ENCODE measurements around the gene COL12A1. TPM values are rescaled to one million over a fixed set of nuclear protein-coding genes. Genes with fewer than 3 reads are reported as not detected.

The COL12A1 gene
- total and polyA plus RNA-seq, 2 of the 13 experiments (the other 11 are each of a cell fraction or from before 2014, with no cell fraction given): 0.02 TPM; not detected in 1

DNA sequence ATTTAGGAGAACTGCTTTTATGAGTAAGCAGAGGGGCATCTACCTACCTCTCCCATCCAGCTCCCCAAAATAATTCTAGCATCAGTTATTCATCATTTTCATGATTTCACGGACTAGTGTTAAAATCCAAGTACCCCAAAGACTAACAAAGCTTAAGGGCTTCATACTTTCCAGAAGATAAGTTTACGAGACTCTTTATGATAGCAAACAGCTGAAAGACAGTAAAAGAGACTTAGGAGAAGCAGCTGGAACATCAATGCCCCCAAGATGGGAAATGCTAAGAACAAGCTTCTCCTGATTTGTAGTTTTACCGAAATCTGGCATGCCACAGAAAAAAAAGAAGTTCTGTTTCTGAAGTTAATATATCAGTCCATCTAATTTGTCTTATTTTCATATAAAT is 70.0 kb downstream of the COL12A1 start (continued):
- TF ChIP-seq MAFK (conservative IDR thresholded peaks at IDR 0.05 in 1 of 2, IDR thresholded peaks at IDR 0.05 in 1 of 2; ENCODE audit: low read length in 2 of 2) (no peak), PRPF4 (IDR thresholded peaks at IDR 0.05; ENCODE audit: low read depth, low read length, poor library complexity, severe bottlenecking) (no peak), MTA3 (CRISPR knock-in tag; IDR thresholded peaks at IDR 0.05) (no peak), STAG1 (CRISPR knock-in tag; IDR thresholded peaks at IDR 0.05) (no peak)
- TF ChIP-seq, protein P1, sequence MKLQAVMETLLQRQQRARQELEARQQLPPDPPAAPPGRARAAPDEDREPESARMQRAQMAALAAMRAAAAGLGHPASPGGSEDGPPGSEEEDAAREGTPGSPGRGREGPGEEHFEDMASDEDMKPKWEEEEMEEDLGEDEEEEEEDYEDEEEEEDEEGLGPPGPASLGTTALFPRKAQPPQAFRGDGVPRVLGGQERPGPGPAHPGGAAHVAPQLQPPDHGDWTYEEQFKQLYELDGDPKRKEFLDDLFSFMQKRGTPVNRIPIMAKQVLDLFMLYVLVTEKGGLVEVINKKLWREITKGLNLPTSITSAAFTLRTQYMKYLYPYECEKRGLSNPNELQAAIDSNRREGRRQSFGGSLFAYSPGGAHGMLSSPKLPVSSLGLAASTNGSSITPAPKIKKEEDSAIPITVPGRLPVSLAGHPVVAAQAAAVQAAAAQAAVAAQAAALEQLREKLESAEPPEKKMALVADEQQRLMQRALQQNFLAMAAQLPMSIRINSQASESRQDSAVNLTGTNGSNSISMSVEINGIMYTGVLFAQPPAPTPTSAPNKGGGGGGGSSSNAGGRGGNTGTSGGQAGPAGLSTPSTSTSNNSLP (IDR thresholded peaks at IDR 0.05; ENCODE audit: low read depth, low read length): no peak

DNA sequence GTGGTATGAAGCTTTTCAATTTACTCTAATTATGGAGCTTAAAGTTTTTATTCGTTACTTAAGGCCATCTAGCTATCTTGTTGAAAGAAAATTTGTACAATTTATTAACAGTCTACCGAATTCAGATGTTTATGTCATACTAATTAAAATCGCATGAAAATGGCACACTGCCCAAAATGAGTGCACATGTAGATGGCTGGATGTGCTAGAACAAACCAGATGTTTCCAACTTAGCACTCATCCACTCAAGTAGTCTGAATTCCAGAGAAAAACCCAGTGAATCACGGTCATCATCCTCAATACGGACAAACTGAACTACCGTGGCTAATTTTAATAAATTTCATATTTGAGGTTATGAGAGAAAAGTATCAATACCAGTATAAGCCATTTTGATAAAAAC is 70.4 kb downstream of the COL12A1 start:
- CTCF ChIA-PET (ENCODE audit: low intra/inter-chr PET ratio, low total read pairs): no interaction called here
- under 1% methylated on average over 6 of the region's 6 CpGs for WGBS (ENCODE audit: low lambda C conversion rate)
- Histone ChIP-seq H2AFZ (ENCODE audit: low read length) (no peak overlapping the region), H3K36me3 (replicated peaks in 1 of 2; ENCODE audit: control insufficient read depth in 1 of 2, insufficient read depth in 2 of 2, low read length in 2 of 2) (no peaks in the 10 kb centered on the region), H3K4me1 (ENCODE audit: insufficient read depth, low read length) (no peaks in the 10 kb centered on the region), H3K79me2 (ENCODE audit: insufficient read depth, low read length) (no peaks in the 10 kb centered on the region), H3K27me3 (ENCODE audit: control insufficient read depth in 1 of 2, insufficient read depth in 2 of 2, low read length in 2 of 2) (no peaks in the 10 kb centered on the region), H3K27ac (ENCODE audit: extremely low read length, insufficient read depth, low read length) (no peak overlapping the region), H4K20me1 (ENCODE audit: insufficient read depth, low read length) (no peaks in the 10 kb centered on the region), H3K9me3 (ENCODE audit: low read length) (no peaks in the 10 kb centered on the region), H3K4me3 (replicated peaks in 1 of 3; ENCODE audit: insufficient read depth in 1 of 3, low read depth in 2 of 3, low read length in 3 of 3) (no peak overlapping the region), H3K4me2 (ENCODE audit: low read depth, low read length) (no peak overlapping the region), H3K9ac (ENCODE audit: insufficient read depth, low read depth, low read length) (no peak overlapping the region)
- intact Hi-C loops (cut with micrococcal nuclease; ENCODE audit: unreplicated experiment) (no loop called here), in situ Hi-C loops (cut with HindIII; ENCODE audit: extremely low pct_ligation_motif_present, low pct_unique_long_range_greater_than_20kb) (no loop called here)
- TF ChIP-seq ZNF12 (CRISPR knock-in tag; IDR thresholded peaks at IDR 0.05) (no peak), HES4 (CRISPR knock-in tag; IDR thresholded peaks at IDR 0.05; ENCODE audit: borderline replicate concordance) (no peak), MTA3 (CRISPR knock-in tag; IDR thresholded peaks at IDR 0.05) (no peak), FOXK1 (CRISPR knock-in tag; IDR thresholded peaks at IDR 0.05; ENCODE audit: borderline replicate concordance, low read depth) (no peak), TSC22D2 (CRISPR knock-in tag; IDR thresholded peaks at IDR 0.05; ENCODE audit: borderline replicate concordance) (no peak), ZFP82 (CRISPR knock-in tag; IDR thresholded peaks at IDR 0.05; ENCODE audit: borderline replicate concordance) (no peak), WIZ (CRISPR knock-in tag; IDR thresholded peaks at IDR 0.05) (no peak), ZNF720 (CRISPR knock-in tag; IDR thresholded peaks at IDR 0.05) (no peak), MTF1 (CRISPR knock-in tag; IDR thresholded peaks at IDR 0.05) (no peak), ZNF7 (CRISPR knock-in tag; IDR thresholded peaks at IDR 0.05) (no peak), POLR2AphosphoS2 (IDR thresholded peaks at IDR 0.05; ENCODE audit: low read depth, low read length) (no peak), ZNF879 (CRISPR knock-in tag; IDR thresholded peaks at IDR 0.05) (no peak), TBP (CRISPR knock-in tag; IDR thresholded peaks at IDR 0.05) (no peak)
- TF ChIP-seq, protein P2, sequence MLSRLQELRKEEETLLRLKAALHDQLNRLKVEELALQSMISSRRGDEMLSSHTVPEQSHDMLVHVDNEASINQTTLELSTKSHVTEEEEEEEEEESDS (CRISPR knock-in tag; IDR thresholded peaks at IDR 0.05; ENCODE audit: borderline replicate concordance): no peak
- TF ChIP-seq, protein P3, sequence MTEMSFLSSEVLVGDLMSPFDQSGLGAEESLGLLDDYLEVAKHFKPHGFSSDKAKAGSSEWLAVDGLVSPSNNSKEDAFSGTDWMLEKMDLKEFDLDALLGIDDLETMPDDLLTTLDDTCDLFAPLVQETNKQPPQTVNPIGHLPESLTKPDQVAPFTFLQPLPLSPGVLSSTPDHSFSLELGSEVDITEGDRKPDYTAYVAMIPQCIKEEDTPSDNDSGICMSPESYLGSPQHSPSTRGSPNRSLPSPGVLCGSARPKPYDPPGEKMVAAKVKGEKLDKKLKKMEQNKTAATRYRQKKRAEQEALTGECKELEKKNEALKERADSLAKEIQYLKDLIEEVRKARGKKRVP (CRISPR knock-in tag; IDR thresholded peaks at IDR 0.05): no peak
- POLR2A ChIA-PET: no interaction called here
- no TSS peak for BruUV-seq (replicated peaks)
- DNase-seq (ENCODE audit: low spot score) (no peak), ATAC-seq (no peak), FAIRE-seq (no peak)
